Loucy (cell line): ENCODE data around the gene PAGR1.
"Not testable (repeated sequence)": the region's sequence is repeated elsewhere in the genome, so short reads cannot be mapped to it uniquely, and the experiment has no call there.

Source experiments
- H2AFZ ChIP-seq: fragments of 200-600 bp; sonication (generic); 2 replicates; pipeline ENCODE4 v1.6.0; 2016; ENCODE audit warnings: antibody characterized with exemption, mild to moderate bottlenecking, low read length, moderate library complexity
- H3F3A ChIP-seq: fragments of 200-600 bp; 2 replicates; pipeline ENCODE4 v1.6.0; 2016; ENCODE audit warnings: antibody characterized with exemption, low read depth, mild to moderate bottlenecking
- H3K27me3 ChIP-seq: fragments of 200-600 bp; sonication (generic); 2 replicates; pipeline ENCODE4 v1.6.1; 2014; ENCODE audit warnings: low read length, mild to moderate bottlenecking; ENCODE audit not compliant: insufficient read depth, poor library complexity, severe bottlenecking
- H3K36me3 ChIP-seq: fragments of 200-600 bp; sonication (generic); 2 replicates; pipeline ENCODE4 v1.6.1; 2016; ENCODE audit warnings: low read length; ENCODE audit not compliant: insufficient read depth
- H3K4me1 ChIP-seq: fragments of 200-600 bp; sonication (generic); 2 replicates; pipeline ENCODE4 v1.5.1; 2014; ENCODE audit warnings: low read length, mild to moderate bottlenecking; ENCODE audit not compliant: insufficient read depth, poor library complexity, severe bottlenecking
- H3K4me2 ChIP-seq: fragments of 200-600 bp; sonication (generic); 2 replicates; pipeline ENCODE4 v1.6.0; 2014; ENCODE audit warnings: antibody characterized with exemption, low read length, low read depth, mild to moderate bottlenecking; ENCODE audit not compliant: poor library complexity, severe bottlenecking
- H3K4me3 ChIP-seq: fragments of 200-600 bp; sonication (generic); 2 replicates; pipeline ENCODE4 v1.5.1; 2014; ENCODE audit warnings: low read length, mild to moderate bottlenecking, mixed read lengths; ENCODE audit not compliant: poor library complexity, severe bottlenecking
- H3K79me2 ChIP-seq: fragments of 200-600 bp; sonication (generic); 2 replicates; pipeline ENCODE4 v1.6.1; 2014; ENCODE audit warnings: low read length; ENCODE audit not compliant: insufficient read depth
- H3K9ac ChIP-seq: fragments of 200-600 bp; sonication (generic); 2 replicates; pipeline ENCODE4 v1.6.0; 2014; ENCODE audit warnings: mild to moderate bottlenecking, low read depth, low read length, moderate library complexity; ENCODE audit not compliant: poor library complexity, severe bottlenecking
- H3K9me2 ChIP-seq: fragments of 200-600 bp; sonication (generic); replicated peaks from 2 replicates; pipeline ENCODE4 v1.6.1; 2016; ENCODE audit warnings: low read depth, low read length, mixed read lengths
- H3K9me3 ChIP-seq: fragments of 200-600 bp; sonication (generic); 2 replicates; pipeline ENCODE4 v1.6.1; 2014; ENCODE audit warnings: mild to moderate bottlenecking, antibody characterized with exemption, low read length, low read depth; ENCODE audit not compliant: insufficient read depth
- H4K20me1 ChIP-seq: fragments of 200-600 bp; sonication (generic); 2 replicates; pipeline ENCODE4 v1.6.0; 2014; ENCODE audit warnings: antibody characterized with exemption, low read length, mild to moderate bottlenecking; ENCODE audit not compliant: insufficient read depth, poor library complexity, severe bottlenecking
- CTCF ChIP-seq: fragments of 200-600 bp; sonication (generic); conservative IDR thresholded peaks from 2 replicates; pipeline ENCODE4 v1.5.1; 2014; ENCODE audit warnings: mild to moderate bottlenecking, antibody characterized with exemption, low read length
- EZH2phosphoT487 ChIP-seq: fragments of 200-600 bp; IDR thresholded peaks from 2 replicates; pipeline ENCODE4 v1.6.1; 2018; ENCODE audit warnings: antibody characterized with exemption, mild to moderate bottlenecking, moderate library complexity, borderline replicate concordance

The PAGR1 gene

GRCh38 chr16:29864205-29864604 lies 48.3 kb downstream of the PAGR1 start:
- H3K9ac ChIP-seq = no peak overlapping the region
- no peaks in the 10 kb centered on the region for H3K9me3 ChIP-seq
- no peak for TF ChIP-seq EZH2phosphoT487
- TF ChIP-seq CTCF = no peak
- H3K4me2 ChIP-seq = no peak overlapping the region
- no peak overlapping the region for H2AFZ ChIP-seq
- H3K4me1 ChIP-seq = peaks cover 18% of the 10 kb centered on the region
- H3K4me3 ChIP-seq = no peak overlapping the region
- H4K20me1 ChIP-seq = peaks cover 6% of the 10 kb centered on the region
- H3K27me3 ChIP-seq = no peaks in the 10 kb centered on the region
- no peaks in the 10 kb centered on the region for H3K9me2 ChIP-seq
- no peaks in the 10 kb centered on the region for H3K36me3 ChIP-seq
- no peaks in the 10 kb centered on the region for H3F3A ChIP-seq
- H3K79me2 ChIP-seq = peaks cover 23% of the 10 kb centered on the region

- H3K27me3 ChIP-seq = no peaks in the 10 kb centered on the region
- no peaks in the 10 kb centered on the region for H4K20me1 ChIP-seq
- H3K9me3 ChIP-seq = no peaks in the 10 kb centered on the region
- H3K36me3 ChIP-seq = no peaks in the 10 kb centered on the region
- peaks cover 5% of the 10 kb centered on the region for H3K4me1 ChIP-seq
- H2AFZ ChIP-seq = 0 out of 2 replicates have a peak overlapping the region, but pooled peaks have one; percentile 27
- no peak overlapping the region for H3K4me2 ChIP-seq
- H3F3A ChIP-seq = no peaks in the 10 kb centered on the region
- no peak overlapping the region for H3K4me3 ChIP-seq
- no peaks in the 10 kb centered on the region for H3K79me2 ChIP-seq
- no peak overlapping the region for H3K9ac ChIP-seq
- no peaks in the 10 kb centered on the region for H3K9me2 ChIP-seq
- TF ChIP-seq EZH2phosphoT487 (no peak), CTCF (no peak)
Observed at GRCh38 chr16:29868396-29869009, 52.6 kb downstream of the PAGR1 start.

GRCh38 chr16:29869067-29869466 lies 53.1 kb downstream of the PAGR1 start:
- not testable (repeated sequence) for H3K79me2 ChIP-seq, H4K20me1 ChIP-seq, H3K36me3 ChIP-seq

More at GRCh38 chr16:29869067-29869466, 53.1 kb downstream of the PAGR1 start:
- not testable (repeated sequence) for H3K27me3 ChIP-seq, H3F3A ChIP-seq, H3K4me2 ChIP-seq, H3K9me3 ChIP-seq, H3K9ac ChIP-seq, H2AFZ ChIP-seq, H3K9me2 ChIP-seq, H3K4me3 ChIP-seq, H3K4me1 ChIP-seq
